ENCODE measurements around the gene FLRT2.

GRCh38 chr14:85539510-85539909, 9.6 kb downstream of the FLRT2 start:
- no peak for TF ChIP-seq MAZ (CRISPR knock-in tag; conservative IDR thresholded peaks at IDR 0.05 in 1 of 2, IDR thresholded peaks at IDR 0.05 in 1 of 2)
- TF ChIP-seq CEBPB (tag; IDR thresholded peaks at IDR 0.05): no peak
- TF ChIP-seq POLR2AphosphoS5 (IDR thresholded peaks at IDR 0.05; ENCODE audit: control insufficient read depth, insufficient read depth, low read depth, low read length): no peak
- TF ChIP-seq SRF (CRISPR knock-in tag; IDR thresholded peaks at IDR 0.05): no peak
- no peak for TF ChIP-seq RBBP5 (IDR thresholded peaks at IDR 0.05; ENCODE audit: borderline replicate concordance, insufficient read depth, low read length, poor library complexity, severe bottlenecking)
- TF ChIP-seq, protein P1, sequence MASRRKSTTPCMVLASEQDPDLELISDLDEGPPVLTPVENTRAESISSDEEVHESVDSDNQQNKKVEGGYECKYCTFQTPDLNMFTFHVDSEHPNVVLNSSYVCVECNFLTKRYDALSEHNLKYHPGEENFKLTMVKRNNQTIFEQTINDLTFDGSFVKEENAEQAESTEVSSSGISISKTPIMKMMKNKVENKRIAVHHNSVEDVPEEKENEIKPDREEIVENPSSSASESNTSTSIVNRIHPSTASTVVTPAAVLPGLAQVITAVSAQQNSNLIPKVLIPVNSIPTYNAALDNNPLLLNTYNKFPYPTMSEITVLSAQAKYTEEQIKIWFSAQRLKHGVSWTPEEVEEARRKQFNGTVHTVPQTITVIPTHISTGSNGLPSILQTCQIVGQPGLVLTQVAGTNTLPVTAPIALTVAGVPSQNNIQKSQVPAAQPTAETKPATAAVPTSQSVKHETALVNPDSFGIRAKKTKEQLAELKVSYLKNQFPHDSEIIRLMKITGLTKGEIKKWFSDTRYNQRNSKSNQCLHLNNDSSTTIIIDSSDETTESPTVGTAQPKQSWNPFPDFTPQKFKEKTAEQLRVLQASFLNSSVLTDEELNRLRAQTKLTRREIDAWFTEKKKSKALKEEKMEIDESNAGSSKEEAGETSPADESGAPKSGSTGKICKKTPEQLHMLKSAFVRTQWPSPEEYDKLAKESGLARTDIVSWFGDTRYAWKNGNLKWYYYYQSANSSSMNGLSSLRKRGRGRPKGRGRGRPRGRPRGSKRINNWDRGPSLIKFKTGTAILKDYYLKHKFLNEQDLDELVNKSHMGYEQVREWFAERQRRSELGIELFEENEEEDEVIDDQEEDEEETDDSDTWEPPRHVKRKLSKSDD (conservative IDR thresholded peaks at IDR 0.05; ENCODE audit: low read length): no peak
- no peak for TF ChIP-seq TEAD4 (IDR thresholded peaks at IDR 0.05; ENCODE audit: low read length)
- no peak for TF ChIP-seq TEAD4 (CRISPR knock-in tag; IDR thresholded peaks at IDR 0.05; ENCODE audit: borderline replicate concordance)
- TF ChIP-seq RFX5 (IDR thresholded peaks at IDR 0.05; ENCODE audit: low read depth, low read length): no peak
- TF ChIP-seq, protein P2, sequence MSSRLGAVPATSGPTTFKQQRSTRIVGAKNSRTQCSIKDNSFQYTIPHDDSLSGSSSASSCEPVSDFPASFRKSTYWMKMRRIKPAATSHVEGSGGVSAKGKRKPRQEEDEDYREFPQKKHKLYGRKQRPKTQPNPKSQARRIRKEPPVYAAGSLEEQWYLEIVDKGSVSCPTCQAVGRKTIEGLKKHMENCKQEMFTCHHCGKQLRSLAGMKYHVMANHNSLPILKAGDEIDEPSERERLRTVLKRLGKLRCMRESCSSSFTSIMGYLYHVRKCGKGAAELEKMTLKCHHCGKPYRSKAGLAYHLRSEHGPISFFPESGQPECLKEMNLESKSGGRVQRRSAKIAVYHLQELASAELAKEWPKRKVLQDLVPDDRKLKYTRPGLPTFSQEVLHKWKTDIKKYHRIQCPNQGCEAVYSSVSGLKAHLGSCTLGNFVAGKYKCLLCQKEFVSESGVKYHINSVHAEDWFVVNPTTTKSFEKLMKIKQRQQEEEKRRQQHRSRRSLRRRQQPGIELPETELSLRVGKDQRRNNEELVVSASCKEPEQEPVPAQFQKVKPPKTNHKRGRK (tag; IDR thresholded peaks at IDR 0.05): no peak
- TF ChIP-seq, protein P3, sequence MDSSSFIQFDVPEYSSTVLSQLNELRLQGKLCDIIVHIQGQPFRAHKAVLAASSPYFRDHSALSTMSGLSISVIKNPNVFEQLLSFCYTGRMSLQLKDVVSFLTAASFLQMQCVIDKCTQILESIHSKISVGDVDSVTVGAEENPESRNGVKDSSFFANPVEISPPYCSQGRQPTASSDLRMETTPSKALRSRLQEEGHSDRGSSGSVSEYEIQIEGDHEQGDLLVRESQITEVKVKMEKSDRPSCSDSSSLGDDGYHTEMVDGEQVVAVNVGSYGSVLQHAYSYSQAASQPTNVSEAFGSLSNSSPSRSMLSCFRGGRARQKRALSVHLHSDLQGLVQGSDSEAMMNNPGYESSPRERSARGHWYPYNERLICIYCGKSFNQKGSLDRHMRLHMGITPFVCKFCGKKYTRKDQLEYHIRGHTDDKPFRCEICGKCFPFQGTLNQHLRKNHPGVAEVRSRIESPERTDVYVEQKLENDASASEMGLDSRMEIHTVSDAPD (CRISPR knock-in tag; IDR thresholded peaks at IDR 0.05): no peak
- no peak for TF ChIP-seq RCOR1 (IDR thresholded peaks at IDR 0.05; ENCODE audit: borderline replicate concordance in 1 of 2, low read depth in 2 of 2, low read length in 2 of 2)

Data from K562 (cell line).